ENCODE data around the gene TRPV3.
"Not testable (repeated sequence)": the region's sequence is repeated elsewhere in the genome, so short reads cannot be mapped to it uniquely, and the experiment has no call there.

TRPV3 gene

DNA sequence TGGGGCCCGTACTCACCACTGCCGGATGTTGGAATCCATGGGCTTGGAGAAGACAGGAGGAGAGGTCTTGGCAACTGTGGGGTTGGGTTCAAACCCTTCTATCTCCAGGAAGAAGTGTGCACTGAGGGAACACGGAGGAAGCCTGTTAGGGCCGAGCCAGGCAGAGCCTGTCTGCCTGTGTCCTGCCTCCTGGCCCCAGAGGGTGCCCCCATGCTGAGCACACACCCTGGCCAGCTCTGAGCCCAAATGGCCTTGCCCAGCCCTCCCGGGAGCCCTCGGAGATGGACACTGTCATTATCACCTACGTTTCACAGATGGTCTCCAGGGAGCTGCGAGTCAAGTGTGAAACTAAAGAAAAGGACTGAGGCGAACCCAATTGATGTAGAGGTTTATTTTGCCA is 12.5 kb downstream of the TRPV3 start:
- DNase-seq = no peak

DNA sequence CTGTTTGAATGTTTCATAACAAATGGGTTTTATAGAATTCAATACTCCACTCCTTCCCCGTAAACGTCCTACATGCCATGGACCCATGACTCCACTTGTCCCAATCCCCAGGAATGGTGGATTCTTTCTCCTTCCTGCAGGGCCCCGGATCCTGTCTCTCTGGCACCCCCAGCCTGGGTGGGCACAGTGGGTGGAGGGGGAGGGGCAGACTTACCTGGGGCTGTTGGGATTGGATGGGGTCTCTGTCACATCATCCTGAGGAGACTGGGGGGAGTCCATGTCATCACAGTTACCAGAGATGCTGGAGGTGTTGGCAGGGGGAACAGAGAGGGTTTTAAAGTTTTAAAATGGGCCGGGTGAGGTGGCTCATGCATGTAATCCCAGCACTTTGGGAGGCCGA is 13.2 kb downstream of the TRPV3 start:
- no peak for DNase-seq

DNA sequence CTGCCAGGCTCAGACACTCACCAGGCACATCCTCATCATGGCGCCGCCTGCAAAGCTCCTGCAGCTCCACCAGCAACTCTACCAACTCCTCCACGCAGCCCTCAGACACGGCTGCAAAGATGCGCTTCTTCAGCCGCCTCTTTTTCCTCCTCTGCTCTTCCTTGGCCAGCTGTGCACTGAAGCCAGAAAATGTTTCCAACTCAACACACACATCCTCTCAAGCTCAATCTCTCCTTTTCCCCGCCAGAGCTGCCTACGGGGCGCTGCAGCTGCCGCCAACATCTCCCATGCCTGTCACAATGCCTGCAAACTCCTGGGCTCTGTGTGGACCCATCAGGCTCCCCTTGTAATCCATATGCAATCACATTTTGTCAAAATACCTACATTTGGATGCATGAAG is 14.2 kb downstream of the TRPV3 start:
- no peak for DNase-seq

DNA sequence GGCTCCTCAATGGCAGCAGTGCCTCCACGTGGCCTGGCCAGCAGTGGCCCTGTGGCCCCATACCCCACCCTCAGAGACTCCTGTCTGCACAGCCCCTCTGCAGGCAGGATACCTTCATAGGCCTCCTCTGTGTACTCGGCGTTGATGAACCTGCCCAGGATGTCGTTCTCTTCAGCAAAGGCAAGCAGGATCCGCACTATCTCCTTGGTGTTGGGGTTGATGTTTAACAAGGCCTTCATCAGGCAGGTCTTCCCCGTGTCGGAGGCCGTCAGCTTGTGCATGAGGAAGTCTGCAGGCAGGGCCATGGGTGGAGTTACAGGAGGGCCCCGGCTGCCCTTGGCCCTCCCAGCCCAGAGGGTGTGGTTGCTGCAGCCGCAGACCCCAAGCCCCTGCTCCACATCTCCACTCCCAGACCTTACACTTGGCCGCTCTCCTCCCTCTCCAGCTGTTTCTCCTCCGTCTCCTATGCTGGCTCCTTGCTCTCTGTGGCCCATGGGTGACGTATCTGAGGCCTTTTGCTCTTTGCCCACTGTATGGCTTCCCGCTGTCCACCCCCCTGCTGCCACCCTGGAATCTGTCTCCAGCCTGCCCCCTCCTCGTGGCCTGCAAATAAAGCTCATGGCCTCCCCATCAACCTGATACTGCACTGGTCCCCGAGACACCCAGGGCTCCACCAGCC is 15.1 kb downstream of the TRPV3 start:
- DNase-seq = no peak

DNA sequence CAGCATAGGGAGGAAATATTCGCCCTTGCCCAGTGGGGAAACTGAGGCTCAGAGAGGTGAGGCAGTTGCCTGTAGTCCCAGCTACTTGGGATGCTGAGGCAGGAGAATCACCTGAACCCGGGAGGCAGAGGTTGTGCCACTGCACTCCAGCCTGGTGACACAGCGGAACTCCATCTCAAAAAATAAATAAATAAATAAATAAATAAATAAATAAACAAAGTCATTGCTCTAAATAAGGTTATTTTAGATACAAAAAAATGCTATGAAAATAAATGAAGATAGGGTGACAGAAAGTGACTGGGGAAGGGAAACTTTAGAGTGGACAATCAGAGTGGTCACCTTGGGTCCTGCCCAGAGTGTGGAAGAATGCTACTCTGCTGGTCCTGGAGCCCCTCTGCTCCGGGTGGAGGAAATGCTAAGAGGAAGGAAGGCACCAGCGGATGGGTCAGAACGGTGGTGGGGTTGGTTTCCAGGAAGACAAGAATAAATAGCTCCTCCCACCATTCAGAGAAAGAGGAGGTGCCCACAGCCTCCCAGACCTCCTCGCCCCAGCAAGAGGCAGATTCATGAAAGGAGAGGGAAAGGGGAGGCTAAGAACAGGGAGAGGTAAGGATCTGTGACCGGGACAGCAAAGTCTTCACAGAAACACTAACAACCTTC is 17.6 kb downstream of the TRPV3 start:
- DNase-seq = no peak

DNA sequence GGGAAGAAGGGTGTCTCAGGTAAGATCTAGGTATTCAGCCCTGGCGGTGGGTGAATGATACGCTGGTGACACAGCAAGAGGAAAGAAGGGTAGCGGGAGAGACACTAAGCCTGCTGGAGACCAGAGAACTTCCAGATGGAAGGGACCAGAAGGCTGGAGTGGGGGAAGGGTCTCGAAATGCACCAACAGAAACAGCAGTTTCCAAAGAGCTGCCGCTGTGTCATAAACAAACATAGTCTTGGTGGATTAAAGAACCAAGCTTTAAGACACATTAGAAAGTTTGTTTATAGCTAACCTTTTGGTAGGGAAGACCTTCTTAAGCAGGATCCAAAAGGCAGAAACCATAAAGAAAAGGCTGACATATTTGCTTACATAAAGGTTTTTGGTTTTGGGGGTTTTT is 20.9 kb downstream of the TRPV3 start:
- DNase-seq = no peak

DNA sequence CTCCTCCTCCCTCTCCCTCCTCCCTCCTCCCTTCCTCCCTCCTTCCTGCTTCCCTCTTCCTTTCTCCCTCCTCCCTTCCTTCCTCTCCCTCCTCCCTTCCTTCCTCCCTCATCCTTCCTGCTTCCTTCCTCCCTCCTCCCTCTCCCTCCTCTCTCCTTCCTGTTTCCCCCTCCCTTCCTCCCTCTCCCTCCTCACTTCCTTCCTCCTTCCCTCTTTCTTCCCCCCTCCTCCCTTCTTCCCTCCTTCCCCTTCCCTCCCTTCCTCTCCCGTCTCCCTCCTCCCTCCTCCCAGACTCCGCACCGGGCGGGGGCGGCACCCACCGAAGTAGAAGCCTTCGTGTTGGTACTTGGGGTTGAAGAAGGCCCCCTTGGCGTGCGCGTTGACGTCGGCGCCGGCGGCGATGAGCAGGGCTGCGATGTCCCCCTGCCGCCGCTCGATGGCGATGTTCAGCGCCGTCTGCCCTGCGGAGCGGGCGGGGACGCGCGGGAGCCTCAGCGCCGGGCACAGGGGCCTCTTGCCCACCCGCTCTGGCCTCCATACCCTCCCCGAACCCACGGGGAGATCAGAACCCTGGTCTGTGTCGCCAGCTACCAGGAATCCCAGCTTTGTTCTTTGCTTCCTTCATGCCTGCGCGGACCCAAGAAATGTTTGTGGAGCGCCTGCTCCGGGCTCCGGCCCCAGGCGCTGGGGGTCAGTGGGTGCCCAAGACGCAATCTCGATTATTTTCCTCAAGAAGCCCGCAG is 22.2 kb downstream of the TRPV3 start:
- no peak for DNase-seq

DNA sequence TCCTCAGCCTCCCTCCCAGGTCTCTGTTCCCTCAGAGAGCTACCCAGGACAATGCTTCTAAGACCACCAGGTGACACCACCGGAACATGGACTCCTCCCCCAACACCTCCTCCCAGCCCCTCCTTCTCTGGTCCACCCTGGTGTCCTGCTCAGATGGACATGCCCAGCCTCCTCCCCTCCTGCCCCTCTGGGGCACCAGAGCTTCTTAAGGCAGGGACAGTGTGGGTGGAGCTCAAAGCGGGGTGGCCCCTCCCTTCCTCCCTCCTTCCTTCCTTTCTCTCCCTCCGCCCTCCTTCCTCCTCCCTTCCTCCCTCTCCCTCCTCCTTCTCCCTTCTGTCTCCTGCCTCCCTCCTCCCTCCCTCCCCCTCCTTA is 22.7 kb downstream of the TRPV3 start:
- no peak for DNase-seq

DNA sequence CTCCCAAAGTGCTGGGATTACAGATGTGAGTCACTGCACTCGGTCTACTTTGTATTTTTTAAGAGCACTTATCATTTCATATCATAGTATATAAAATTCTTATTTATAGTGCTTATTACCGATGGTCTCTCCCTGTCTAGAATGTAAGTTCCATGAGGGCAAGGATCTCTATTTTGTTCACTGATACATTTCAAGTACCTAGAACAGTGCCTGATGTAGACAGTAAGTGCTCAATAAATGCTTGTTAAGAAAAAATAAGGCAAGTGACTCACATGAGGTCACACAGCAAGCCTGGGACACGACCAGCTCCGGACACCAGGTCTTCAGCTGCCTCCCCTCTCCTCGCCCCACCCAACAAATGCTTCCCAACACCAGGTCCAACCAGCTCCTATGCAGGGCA is 23.9 kb downstream of the TRPV3 start:
- no peak for DNase-seq

DNA sequence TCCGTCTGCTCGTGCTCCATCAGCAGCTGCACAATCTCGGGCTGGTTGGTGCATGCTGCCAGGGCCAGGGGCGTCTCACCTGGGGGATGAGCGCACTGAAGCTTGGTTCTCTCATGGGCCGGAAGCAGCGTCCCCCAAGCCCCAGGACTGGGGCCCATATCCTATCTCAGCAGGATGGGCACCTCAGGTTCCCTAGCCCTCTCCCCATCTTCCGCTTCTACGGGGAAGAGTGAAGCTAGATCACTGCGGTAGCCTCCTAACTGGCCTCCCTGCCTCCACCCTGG is 24.8 kb downstream of the TRPV3 start:
- no peak for DNase-seq

DNA sequence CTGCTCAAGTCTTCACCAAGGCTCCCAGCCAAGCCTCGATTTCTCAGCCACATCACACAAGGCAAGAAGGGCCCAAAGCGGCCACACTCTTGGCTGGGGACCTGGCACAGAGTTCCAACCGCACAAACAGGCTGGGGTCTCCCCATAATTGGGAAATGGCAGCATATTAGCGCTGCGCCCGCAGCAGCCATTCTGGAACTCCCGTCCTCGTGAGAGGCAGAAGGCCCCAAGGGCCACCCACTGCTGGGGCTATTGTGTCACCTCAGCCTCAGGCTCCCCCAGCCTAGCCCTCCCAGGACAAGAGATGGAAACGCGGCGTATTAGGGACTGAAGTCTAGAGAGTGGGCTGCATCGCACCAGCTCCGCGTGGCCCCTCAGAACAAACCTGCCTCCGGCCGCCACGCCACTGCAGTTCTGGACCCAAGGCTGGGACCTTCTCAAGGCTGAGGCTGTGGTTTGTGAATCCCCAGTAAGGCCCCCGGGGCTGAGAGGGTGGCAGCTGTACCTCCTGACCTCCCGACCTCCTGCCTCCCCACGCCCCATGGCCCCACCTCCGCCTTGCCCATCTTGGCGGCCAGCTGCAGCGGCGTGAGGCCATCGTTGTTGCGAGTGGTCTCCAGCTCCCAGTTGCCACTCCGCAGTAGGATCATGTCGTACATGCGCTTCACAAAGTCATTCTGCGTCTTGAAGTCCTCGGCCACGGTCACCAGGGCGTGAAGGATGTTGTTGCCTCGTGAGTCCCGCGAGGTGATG is 25.3 kb downstream of the TRPV3 start:
- no peak for DNase-seq

DNA sequence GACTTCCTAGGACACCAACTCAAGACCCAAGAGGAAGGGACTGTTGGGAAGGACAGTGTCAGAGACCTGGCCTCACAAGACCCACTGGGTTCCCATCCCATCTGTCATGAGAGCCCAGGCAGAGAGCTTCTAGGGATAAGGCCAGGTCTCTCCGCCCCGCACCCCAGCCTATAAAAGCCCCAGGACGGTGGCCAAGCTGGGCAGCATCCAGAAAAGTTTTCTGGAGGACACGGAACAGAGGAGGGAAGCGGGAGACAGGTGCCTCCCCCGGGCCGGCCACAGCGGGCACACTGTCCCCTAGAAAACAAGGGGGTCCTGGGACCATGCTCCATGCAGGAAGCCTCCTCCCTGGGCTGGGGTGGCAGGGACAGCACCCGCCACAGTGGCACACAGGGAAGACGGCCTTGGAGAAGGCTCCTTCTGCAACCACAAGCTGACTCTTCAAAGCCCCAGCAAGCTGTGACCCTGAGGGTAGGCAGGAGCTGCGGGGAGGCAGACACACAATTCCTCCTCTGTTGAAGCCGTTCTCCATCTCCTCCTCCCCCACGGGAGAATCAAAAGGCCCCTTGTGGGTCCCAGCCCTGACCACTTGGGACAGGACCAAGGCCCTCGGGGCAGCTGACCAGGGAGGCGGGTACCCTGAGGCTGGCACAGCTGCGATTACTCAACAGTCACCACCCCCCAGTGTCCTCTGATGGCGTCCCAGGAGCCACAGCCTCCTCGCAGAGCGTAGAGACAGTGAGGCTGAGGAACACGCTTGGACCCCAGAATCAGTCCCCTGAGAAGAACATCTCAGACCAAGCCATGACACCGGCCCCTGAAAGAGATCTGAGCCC is 26.1 kb downstream of the TRPV3 start:
- DNase-seq = no peak

DNA sequence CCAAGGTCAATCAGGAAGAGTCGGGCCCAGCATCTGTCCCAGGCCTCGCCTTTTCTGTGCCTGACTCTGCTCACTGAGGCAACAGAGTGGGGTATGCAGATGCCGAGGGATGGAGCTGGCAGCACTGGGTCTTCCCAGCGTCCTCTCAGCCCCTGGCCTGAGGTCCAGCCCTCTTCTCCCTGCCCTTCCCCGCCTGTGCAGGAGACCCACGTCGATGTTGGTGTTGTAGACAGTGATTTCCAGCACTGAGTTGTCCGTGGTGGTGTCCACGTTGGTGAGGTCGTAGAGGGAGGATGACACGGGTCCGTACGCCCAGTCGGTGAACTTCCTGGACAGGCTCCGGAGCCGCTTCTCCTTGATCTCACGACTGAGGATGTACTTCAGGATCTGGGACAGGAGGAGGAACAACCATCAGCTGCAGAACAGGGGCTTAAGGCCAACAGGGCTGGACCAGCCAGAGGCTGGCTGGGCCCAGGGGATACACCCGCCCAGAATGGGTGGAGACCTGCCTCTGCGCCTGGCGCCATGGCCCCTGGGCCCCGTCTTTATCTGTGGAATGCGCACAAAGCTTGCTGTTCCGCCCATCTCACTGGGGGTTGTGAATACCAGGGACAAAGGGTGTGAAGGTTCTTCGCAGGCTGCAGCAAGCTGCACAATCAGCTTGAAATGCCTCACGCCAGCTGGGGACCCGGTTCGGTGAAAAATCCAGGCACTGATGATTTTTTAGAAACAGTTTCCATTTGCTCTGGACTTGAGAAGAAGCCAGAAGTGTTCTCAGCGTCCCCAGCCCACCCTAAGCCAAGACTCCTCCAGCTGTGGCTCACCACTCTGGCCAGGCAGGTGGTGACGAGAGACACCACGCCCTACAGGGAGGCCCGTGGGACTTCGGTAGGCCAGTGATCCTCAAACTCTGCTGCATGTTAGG is 27.5 kb downstream of the TRPV3 start:
- DNase-seq = no peak

DNA sequence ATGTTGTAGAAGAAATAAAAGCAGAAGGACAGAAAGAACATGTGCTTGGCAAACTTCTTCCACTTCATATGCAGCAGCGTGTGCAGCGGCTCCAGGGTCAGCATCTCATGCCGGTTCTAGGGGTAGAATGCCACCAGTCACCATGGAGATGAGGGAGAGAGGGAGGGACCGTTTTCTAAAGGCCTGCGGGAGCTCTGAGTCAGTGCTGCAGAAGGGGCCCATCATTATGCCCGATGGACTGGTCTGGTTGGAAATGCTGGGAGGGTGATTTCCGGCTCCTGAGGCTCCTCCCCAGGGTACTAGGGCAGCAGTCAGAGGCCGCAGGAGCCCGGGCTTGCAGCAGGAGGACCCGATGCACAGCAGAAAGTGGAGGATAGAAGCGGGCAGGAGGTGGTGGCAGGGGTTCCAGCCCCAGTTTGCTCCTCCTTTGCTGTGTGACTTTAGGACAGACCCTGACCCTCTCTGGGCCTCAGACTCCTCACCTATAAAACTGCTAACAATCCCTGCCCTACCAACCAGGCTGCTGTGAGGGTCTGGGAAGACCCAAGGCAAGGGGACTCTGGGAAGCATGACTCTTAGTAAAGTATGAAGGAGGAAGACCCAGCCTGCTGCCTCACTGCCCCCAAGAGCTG is 28.6 kb downstream of the TRPV3 start:
- DNase-seq = no peak

DNA sequence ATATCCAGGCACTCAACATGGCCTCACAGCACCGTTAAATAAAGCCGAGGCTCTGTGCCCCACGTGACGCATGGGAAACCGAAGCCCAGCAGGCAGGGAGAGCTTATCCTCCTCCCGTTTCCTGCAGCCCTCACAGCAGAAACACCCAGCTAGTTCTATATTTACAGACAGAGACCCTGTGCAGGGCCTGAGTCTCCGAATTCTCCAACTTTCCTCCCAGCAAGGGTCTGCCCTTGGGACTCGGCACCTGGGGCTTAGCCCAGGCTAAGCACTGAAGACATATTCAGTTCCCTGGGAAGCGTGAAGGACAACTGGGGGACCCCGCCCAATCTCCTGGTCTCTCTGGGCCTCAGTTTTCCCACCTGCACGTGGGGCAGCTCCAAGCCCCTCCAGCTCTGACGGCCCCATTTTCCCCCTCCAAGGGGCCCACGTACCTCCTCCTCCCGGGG is 29.2 kb downstream of the TRPV3 start:
- no peak for DNase-seq

DNA sequence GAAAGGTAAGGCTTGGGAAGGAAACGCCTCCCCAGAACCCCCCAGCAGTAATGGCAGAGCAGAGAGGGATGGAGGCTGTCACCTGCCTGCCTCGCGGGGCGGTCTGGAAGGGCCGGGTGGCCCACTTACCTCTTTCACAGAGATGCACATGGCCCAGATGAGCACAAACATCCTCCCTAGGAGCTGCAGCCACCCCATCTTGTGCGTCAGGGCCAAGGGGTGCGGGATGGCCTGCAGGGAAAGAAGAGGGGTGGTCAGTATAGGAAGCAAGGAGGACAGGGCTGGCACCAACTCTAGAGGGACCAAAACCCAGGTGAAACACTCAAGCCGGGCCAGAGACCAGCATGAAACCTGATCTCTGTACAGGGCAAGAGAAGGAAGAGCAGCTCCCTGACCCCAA is 29.7 kb downstream of the TRPV3 start:
- no peak for DNase-seq

DNA sequence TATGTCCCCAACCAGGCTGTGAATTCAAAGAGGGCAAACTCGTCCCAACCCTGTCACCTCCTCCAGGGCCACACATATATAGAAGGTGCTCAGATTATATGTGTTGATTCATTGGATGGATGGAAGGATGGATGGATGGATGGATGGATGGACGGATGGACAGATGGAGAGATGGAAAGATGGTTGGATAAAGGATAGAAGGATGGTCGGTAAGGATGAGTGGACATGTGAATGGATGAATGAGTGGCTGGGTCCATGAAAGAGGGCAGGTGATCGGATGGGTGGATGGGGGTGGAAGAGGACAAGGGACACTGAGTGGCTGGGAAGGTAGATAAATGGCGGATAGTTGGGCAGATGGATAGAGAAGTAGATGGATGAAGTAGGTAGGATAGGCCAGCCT is 30.1 kb downstream of the TRPV3 start:
- no peak for DNase-seq

DNA sequence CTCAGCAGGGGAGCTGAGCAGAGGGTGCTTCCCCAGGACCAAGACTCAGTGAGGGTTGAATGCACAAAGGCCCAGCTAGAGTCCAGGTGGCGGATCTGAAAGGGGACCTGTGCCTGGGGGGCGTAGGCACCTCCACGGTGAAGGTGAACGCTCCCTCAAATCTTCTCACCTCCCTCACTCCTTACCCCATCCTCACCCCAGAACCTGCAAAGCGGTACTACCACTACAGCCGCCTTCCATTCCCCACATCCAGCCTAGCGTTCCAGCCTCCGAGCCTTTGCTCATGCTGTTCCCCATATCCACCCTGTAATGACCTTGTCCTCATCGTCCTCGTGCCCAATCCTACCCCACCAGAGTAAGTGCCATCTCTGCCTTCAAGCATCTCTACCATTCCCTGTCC is 30.6 kb downstream of the TRPV3 start:
- DNase-seq = no peak

DNA sequence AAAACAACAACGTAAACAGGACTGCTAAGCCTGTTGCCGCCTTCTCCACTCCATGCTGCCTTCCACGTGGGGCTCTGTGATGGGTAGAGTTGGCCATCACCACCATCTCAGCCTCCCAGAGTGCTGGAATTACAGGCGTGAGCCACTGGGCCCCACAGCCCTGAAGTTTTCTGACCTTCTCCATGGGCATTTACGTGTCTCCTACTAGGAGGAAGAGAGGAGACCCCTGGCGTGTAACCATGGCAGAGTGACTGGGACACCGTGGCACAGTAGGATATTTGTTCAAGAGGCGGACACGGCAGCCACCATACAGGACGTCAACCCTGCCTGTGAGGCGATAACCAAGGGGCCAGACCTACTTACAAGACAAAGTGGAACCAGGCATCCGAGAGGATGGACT is 31.1 kb downstream of the TRPV3 start:
- DNase-seq = no peak

DNA sequence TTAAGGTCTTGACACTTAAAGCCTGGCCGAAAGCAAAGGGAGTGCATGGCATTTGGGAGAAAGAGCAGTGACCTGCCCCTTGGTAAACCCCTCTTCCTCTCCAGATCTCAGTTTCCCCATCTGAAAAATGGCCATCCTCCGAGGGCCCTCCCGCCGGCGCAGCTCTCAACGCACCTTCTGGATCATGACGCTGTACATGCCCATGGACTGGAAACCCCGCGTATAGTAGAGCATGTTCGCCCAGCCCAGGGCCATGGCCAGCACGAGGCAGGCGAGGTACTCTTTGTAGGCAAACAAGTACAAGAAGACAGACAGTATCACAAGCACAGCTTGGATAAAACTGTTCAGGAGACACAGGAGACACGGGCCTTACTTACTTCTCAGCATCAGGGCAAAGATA is 33.6 kb downstream of the TRPV3 start:
- DNase-seq = no peak

DNA sequence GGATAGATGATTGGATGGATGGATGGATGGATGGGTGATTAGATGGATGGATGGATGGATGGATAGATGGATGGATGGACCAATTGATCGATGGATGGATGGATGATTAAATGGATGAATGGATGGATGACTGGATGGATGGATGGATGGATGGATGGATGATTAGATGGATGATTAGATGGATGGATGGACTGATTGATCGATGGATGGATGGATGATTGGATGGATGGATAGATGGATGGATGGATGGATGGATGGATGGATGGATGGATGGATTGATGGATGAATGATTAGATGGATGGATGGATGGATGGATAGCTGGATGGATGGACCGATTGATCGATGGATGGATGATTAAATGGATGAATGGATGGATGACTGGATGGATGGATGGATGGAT is 38.1 kb downstream of the TRPV3 start:
- DNase-seq = not testable (repeated sequence)
